Gastroesophageal sphincter (tissue), 3 donors: Measurements from ENCODE around the gene SLC8A1.

Experiments used
- EP300 ChIP-seq: sonication (generic); formaldehyde crosslinking; IDR thresholded peaks from one replicate; pipeline ENCODE4 v1.6.1; 2017; ENCODE audit warnings: antibody characterized with exemption, mild to moderate bottlenecking
- POLR2A ChIP-seq, 2 donors: fragments of 450-650 bp; IDR thresholded peaks; one replicate each; pipeline ENCODE4 v1.6.1; 2017; ENCODE audit warnings: antibody characterized with exemption in 2 of 2, mild to moderate bottlenecking in 2 of 2, moderate library complexity in 1 of 2
- POLR2AphosphoS5 ChIP-seq: sonication (generic); formaldehyde crosslinking; IDR thresholded peaks from one replicate; pipeline ENCODE4 v1.6.1; 2017; ENCODE audit warnings: antibody characterized with exemption
- TF ChIP-seq, protein P1 (sequence below), 4 experiments: fragments of 200-600 bp in 2 of 4; fragments of 450-650 bp in 2 of 4; sonication (generic) in 1 of 4; IDR thresholded peaks; one replicate each; pipeline ENCODE4 v1.5.1; 2017 to 2019; ENCODE audit warnings: antibody characterized with exemption in 4 of 4, mild to moderate bottlenecking in 2 of 4, moderate library complexity in 2 of 4

DNA sequence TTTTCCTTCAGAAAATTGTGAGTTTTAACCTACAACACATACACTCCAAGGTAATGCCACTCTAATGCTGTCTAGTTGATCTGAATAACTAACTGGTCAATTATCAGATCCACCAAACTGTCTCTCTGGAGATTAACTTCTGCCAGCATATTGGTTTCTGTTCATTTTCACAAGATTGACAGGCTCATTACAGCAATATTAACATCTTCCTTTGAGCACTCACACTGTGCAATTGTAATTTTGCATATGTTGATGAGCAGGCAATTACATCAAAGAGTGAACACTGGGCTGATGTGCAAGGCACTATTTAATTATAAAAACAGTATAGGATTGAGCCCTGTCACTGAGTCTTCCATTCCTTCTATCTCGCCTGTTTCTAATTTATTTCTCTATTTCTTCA is 197.3 kb downstream of the SLC8A1 start:
- TF ChIP-seq, protein P1, sequence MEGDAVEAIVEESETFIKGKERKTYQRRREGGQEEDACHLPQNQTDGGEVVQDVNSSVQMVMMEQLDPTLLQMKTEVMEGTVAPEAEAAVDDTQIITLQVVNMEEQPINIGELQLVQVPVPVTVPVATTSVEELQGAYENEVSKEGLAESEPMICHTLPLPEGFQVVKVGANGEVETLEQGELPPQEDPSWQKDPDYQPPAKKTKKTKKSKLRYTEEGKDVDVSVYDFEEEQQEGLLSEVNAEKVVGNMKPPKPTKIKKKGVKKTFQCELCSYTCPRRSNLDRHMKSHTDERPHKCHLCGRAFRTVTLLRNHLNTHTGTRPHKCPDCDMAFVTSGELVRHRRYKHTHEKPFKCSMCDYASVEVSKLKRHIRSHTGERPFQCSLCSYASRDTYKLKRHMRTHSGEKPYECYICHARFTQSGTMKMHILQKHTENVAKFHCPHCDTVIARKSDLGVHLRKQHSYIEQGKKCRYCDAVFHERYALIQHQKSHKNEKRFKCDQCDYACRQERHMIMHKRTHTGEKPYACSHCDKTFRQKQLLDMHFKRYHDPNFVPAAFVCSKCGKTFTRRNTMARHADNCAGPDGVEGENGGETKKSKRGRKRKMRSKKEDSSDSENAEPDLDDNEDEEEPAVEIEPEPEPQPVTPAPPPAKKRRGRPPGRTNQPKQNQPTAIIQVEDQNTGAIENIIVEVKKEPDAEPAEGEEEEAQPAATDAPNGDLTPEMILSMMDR (IDR thresholded peaks at IDR 0.05): no peak
- TF ChIP-seq EP300 (no peak), POLR2A (IDR thresholded peaks at IDR 0.05) (no peak), POLR2AphosphoS5 (no peak)
